Measurements from ENCODE around the gene ENTREP1.
"Not testable (repeated sequence)": the region's sequence is repeated elsewhere in the genome, so short reads cannot be mapped to it uniquely, and the experiment has no call there.

The ENTREP1 gene

DNA sequence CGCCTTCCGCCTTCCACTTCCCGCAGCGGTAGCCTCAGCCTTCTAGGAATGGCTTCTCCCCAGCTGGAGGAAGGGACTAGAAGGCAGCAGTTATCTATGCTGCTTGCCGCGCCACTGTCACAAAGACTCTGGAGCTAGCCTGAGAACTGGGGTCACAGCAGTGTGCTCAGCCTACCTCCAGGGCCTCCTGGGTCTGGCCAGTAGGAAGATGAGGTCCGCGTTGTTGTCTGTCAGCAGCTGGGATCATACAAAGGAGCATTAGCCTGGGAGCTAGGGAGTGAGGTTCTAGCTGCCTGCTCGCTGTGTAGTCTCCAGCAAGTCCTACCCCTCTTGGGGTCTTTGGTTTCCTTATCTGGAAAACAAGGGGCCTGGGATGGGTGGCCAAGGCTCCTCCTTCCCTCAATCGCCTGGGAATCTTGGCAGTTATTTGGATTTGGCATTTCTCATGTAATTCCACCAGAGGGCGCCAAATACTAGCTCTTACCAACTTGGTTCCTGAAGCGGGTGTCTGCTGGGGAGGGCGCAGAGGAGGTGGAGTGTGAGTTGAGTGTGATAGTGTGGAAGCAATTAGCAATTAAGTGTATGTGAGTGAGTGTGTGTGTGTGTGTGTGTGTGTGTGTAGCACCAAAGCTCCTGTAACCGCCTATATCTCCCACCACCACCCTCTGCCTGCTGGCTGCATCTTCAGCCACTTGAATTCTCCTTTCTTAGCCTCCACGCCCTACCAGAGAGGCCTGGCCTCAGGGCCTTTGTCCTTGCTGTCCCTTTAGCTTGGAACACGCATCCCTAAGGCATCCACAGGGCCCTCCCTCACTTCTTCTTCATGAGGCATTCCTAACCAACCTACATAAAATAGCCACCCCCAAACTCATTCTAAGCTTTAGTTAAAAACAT, 97.1 kb downstream of the ENTREP1 start:
- peak; percentile 12 for DNase-seq

DNA sequence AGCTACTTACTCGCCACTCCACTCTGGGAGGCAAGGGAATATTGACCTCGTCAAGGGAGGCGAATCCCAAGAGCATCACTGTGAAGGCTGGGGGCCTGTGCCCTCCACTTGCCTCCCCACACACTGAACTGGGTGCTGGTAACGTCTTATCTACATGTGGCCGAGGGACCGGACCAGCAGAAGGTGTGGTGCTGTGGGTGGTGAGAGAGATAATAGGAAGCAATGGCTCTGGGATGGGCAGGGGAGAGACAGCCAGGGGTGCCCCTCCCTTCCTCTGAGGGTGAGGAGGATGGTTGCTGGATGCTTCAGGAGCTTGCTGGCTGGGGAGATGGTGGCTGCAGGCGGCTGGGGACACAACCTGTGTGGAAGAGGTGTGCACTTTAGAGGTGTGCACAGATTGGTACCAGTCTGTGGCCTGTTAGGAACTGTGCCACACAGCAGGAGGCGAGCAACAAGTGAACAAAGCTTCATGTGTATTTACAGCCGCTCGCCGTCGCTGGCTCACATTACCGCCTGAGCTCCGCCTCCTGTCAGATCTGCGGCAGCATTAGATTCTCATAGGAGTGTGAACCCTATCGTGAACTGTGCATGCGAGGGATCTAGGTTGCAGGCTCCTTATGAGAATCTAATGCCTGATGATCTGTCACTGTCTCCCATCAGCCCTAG, 100.3 kb downstream of the ENTREP1 start:
- DNase-seq = no peak

DNA sequence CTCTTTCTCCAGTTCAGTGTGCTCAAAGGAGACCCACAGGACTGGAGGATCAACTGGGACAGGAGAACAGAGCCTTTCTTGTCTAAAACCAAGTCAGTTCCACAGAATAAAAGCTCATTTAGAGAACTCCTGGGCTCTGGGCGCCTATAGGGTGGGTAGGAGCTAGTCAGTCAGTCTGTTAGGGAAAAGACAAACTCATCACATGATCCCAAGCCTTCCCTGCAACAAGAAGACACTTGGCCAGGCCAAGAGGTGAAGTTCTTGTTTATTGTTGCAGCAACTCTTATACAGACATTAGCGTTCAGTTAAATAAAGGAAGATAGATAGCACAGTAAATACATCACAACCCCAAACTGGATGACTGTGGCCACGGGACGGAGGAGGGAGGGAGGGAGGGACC, 102.3 kb downstream of the ENTREP1 start:
- no peak for DNase-seq

DNA sequence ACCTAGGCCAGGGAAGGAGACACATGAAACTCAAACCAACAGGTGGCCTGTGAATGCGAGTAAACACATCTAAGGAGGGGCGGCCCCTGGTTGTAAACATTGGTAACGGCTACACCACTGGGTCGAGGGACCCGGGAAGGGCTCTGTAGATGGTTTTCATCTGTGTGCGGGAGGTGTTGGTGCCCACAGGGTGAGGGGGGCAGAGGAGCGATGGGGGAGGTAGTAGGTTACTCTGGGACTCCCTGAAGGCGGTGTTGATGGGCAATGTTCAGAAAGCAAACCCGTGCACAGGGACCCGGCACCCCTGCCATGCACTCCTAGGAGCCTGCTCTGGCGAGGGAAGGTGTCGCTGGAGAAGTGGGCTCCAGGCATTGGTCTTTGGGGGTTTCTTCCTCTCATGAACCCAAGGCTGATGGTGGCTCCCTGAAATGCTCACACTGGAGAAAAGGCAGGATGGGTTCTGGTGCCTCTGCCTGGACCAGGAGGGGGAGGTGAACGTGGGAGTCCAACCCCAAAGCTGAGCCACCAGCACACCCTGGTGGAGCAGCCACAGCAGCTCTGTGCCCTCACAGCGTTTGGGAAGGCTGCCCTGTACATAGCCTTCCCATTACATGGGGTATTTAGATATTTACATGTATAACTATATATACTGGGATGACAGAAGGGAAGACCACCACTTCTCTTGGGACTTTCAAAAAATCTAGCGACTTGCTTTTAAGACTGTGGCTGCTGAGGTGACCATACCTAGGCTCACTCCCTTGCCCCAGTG, 103.2 kb downstream of the ENTREP1 start:
- no peak for DNase-seq

DNA sequence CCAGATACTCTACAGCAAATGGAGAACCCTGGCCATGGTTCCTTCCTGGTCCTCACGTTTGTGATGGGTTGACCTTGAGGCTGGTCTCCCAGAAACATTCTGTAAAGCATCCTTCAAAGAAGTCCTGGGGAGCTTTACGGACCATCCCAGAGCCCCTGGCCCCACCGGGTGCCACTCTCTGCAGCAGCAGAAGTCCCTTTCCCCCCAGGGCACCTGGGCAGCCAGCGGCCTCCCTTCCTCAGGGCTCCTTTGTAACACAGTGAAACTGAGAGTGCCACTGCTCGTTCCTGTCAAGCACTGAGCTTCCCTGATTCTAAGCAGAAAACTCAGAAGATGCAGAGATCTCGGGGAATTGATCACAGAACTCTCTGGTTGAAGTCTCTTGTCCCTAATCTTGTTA, 104.3 kb downstream of the ENTREP1 start:
- no peak for DNase-seq

DNA sequence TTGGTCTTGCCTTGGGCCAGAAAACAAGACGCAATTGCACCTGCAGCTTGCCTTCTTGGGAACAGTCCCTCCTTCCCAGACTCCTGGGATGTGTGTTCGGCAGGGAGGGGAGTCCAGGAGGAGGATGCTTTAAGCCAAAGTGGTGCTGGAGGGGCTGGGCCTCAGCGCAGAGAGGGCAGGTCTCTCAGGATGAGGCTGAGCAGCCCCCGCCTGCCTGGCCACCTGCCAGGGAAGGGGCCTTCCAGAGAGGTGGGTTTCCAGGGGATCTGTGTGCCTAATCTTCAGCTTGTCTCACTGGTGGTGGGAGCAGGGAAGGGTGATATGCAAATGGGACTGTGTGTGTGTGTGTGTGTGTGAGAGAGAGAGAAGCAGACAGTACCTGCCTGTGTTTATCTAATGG, 105.2 kb downstream of the ENTREP1 start:
- no peak for DNase-seq

DNA sequence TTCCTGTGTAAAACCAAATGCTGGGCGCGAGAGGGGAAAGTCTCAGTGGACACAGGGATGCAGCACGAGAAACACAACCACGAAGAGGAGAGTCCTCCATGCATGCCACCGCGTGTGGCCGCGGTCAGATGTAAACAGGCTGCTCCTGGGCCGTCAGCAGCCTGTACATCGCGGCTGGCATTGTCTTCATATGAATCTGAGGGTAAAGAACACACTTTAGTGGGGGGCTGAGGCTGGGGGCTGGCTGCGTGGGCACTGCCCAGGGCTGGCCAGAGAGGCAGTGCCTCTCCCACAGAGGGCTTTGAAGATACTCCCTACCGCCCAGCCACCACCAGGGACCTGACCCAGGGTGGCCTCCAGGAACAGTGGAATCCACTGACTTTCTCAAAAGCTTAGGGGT, 106.2 kb downstream of the ENTREP1 start:
- DNase-seq = no peak

DNA sequence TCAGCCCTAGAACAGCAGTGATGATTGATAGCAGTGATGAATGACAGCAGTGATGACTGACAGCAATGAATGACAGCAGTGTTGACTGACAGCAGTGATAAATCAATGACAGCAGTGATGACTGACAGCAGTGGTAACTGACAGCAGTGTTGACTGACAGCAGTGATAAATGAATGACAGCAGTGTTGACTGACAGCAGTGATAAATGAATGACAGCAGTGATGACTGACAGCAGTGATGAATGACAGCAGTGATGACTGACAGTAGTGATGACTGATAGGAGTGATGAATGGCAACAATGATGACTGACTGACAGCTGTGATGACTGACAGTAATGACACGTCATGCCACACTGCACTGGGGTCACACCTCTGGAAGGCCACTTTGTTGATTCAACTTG, 106.8 kb downstream of the ENTREP1 start:
- DNase-seq = no peak

DNA sequence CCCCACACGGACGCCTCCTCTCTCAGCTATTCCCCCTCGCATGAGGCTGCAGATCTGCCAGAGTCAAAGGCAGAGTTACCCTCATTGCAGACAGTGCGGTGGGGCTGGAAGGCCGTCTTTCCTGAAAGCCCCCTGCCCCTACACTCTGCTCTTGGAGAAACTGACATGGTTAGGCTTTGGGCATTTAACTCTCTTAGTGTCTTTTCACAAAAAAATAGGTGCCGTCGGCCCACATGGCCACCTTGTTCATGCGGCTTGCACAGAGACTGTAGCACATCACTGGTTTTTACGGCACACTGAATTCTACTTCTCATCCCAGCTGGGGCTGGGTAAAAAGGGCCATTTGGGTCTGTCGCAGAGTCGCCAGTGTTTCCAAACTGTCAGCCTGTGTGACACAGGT, 107.6 kb downstream of the ENTREP1 start:
- DNase-seq = no peak

DNA sequence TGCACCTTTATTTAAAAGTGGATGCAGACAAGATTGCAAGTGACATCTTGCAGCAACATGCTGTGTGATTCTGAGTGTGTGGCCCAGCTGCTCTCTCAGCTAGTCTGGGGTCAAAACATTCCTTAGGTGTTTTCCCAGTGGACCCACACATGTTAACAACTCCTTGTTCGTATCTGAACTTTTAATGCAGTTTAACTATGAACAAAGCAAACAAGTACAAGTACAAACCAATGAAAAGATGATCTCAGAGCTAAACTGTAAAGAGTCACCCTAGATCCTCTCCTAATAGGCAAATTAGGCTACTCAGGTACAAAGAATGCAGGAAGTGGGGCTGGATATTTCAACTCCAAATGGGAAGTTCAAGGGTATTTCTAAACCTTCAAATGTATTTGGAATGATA, 108.4 kb downstream of the ENTREP1 start:
- no peak for DNase-seq

DNA sequence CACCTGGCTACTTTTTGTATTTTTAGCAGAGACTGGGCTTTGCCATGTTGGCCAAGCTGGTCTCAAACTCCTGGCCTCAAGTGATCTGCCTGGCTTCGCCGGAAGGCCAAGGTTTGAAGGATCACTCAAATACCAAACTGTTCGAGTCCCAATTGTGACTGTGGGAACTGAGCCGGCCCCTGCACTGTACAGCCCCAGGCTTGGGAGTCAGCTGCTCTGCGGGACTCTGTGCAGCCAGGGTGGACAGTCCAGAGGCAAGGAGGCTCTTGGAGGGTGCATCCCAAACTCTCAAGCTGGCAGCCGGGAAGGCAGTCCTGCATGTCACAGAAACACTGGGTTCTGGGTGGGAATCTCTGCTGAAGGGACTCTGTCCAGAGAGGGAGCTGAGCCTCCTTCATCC, 109.0 kb downstream of the ENTREP1 start:
- no peak for DNase-seq

DNA sequence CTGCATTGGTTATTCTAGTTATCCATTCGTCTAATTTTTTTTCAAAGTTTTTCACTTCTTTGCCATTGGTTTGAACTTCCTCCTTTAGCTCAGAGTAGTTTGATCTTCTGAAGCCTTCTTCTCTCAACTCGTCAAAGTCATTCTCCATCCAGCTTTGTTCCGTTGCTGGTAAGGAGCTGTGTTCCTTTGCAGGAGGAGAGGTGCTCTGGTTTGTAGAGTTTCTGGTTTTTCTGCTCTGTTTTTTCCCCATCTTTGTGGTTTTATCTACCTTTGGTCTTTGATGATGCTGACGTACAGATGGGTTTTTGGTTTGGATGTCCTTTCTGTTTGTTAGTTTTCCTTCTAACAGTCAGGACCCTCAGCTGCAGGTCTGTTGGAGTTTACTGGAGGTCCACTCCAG, 114.6 kb downstream of the ENTREP1 start:
- DNase-seq = not testable (repeated sequence)

DNA sequence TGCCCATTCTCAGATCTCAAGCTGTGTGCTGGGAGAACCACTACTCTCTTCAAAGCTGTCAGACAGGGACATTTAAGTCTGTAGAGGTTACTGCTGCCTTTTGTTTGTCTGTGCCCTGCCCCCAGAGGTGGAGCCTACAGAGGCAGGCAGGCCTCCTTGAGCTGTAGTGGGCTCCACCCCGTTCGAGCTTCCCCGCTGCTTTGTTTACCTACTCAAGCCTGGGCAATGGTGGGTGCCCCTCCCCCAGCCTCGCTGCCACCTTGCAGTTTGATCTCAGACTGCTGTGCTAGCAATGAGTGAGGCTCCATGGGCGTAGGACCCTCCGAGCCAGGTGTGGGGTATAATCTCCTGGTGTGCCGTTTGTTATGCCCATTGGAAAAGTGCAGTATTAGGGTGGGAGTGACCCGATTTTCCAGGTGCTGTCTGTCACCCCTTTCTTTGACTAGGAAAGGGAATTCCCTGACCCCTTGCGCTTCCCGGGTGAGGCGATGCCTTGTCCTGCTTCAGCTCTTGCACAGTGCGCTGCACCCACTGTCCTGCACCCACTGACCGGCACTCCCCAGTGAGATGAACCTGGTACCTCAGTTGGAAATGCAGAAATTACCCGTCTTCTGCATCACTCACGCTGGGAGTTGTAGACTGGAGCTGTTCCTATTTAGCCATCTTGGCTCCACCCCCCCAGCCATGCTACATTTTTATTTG, 115.4 kb downstream of the ENTREP1 start:
- DNase-seq = not testable (repeated sequence)
